ENCODE data around the gene PKLR.
"Not testable (repeated sequence)": the region's sequence is repeated elsewhere in the genome, so short reads cannot be mapped to it uniquely, and the experiment has no call there.

Gene PKLR

GRCh38 chr1:155301342-155301841 is at the start of gene PKLR:
PKLR (minus strand) TSS chr1:155301438; CDS start chr1:155301395, 43 bp downstream.
- no peak for DNase-seq (ENCODE audit: low read depth)
- H3K4me3 ChIP-seq (ENCODE audit: control insufficient read depth, low read depth, low read length): no peak within 1 kb of the TSS
- TF ChIP-seq CTCF (conservative IDR thresholded peaks at IDR 0.05; ENCODE audit: control insufficient read depth, insufficient read depth, low read depth, low read length): no peak

- no peak overlapping the region for H3K4me3 ChIP-seq (ENCODE audit: control insufficient read depth, low read depth, low read length)
- no peak for DNase-seq (ENCODE audit: low read depth)
- TF ChIP-seq CTCF (conservative IDR thresholded peaks at IDR 0.05; ENCODE audit: control insufficient read depth, insufficient read depth, low read depth, low read length): no peak
Observed at GRCh38 chr1:155342842-155343241, 41.6 kb upstream of the PKLR start.

- H3K4me3 ChIP-seq (ENCODE audit: control insufficient read depth, low read depth, low read length): no peak overlapping the region
- no peak for DNase-seq (ENCODE audit: low read depth)
- TF ChIP-seq CTCF (conservative IDR thresholded peaks at IDR 0.05; ENCODE audit: control insufficient read depth, insufficient read depth, low read depth, low read length): no peak
Observed at GRCh38 chr1:155339515-155340097, 38.4 kb upstream of the PKLR start.

- no peak for TF ChIP-seq CTCF (conservative IDR thresholded peaks at IDR 0.05; ENCODE audit: control insufficient read depth, insufficient read depth, low read depth, low read length)
Observed at GRCh38 chr1:155334962-155335361, 33.7 kb upstream of the PKLR start.

GRCh38 chr1:155329980-155330598 is 28.9 kb upstream of the PKLR start:
- DNase-seq (ENCODE audit: low read depth): no peak
- no peak overlapping the region for H3K4me3 ChIP-seq (ENCODE audit: control insufficient read depth, low read depth, low read length)
- no peak for TF ChIP-seq CTCF (conservative IDR thresholded peaks at IDR 0.05; ENCODE audit: control insufficient read depth, insufficient read depth, low read depth, low read length)

More at GRCh38 chr1:155334962-155335361, 33.7 kb upstream of the PKLR start:
- DNase-seq (ENCODE audit: low read depth): no peak
- no peak overlapping the region for H3K4me3 ChIP-seq (ENCODE audit: control insufficient read depth, low read depth, low read length)

GRCh38 chr1:155328856-155329255 is 27.6 kb upstream of the PKLR start:
- not testable (repeated sequence) for DNase-seq (ENCODE audit: low read depth); H3K4me3 ChIP-seq (ENCODE audit: control insufficient read depth, low read depth, low read length)

- no peak for TF ChIP-seq CTCF (conservative IDR thresholded peaks at IDR 0.05; ENCODE audit: control insufficient read depth, insufficient read depth, low read depth, low read length)
- DNase-seq (ENCODE audit: low read depth): no peak
- H3K4me3 ChIP-seq (ENCODE audit: control insufficient read depth, low read depth, low read length): no peak overlapping the region
Observed at GRCh38 chr1:155327981-155328380, 26.7 kb upstream of the PKLR start.
